ENCODE data around the gene TSPAN4. TPM values are rescaled to one million over a fixed set of nuclear protein-coding genes. Genes with fewer than 3 reads are reported as not detected.

The TSPAN4 gene
- total RNA-seq, 1 experiment from 2014 or later = 50.3 TPM

GRCh38 chr11:831961-832528, 10.6 kb upstream of the TSPAN4 start:
- peaks cover 6% of the 10 kb centered on the region; the same call in 1 of the 2 replicates for H4K20me1 ChIP-seq (ENCODE audit: insufficient read depth)
- no peaks in the 10 kb centered on the region for H3K9me3 ChIP-seq (ENCODE audit: control insufficient read depth in 1 of 2, insufficient read depth in 1 of 2, low read depth in 1 of 2, low read length in 2 of 2)
- no peak overlapping the region for H2AFZ ChIP-seq (ENCODE audit: low read depth, low read length, poor library complexity, severe bottlenecking)
- TF ChIP-seq TCF7L2 (IDR thresholded peaks at IDR 0.05; ENCODE audit: borderline replicate concordance, extremely low read depth, insufficient read depth, insufficient read length) (no peak), CBX3 (IDR thresholded peaks at IDR 0.05; ENCODE audit: low read depth) (no peak), ELF1 (IDR thresholded peaks at IDR 0.05; ENCODE audit: borderline replicate concordance, low read depth) (no peak), POLR2A (IDR thresholded peaks at IDR 0.05; ENCODE audit: borderline replicate concordance, extremely low read depth, insufficient read depth, insufficient read length) (no peak), POLR2AphosphoS5 (IDR thresholded peaks at IDR 0.05; ENCODE audit: low read depth, low read length) (no peak; the same call in 1 of the 2 replicates), ZNF274 (IDR thresholded peaks at IDR 0.05; ENCODE audit: low read depth, low read length) (no peak), FOSL1 (IDR thresholded peaks at IDR 0.05; ENCODE audit: low read depth) (no peak), SIN3A (IDR thresholded peaks at IDR 0.05; ENCODE audit: low read depth) (no peak), SRF (IDR thresholded peaks at IDR 0.05; ENCODE audit: low read depth) (no peak), MAX (IDR thresholded peaks at IDR 0.05) (no peak), JUND (IDR thresholded peaks at IDR 0.05) (no peak), CEBPB (IDR thresholded peaks at IDR 0.05; ENCODE audit: low read depth) (no peak), EGR1 (IDR thresholded peaks at IDR 0.05; ENCODE audit: low read depth) (no peak), REST (IDR thresholded peaks at IDR 0.05; ENCODE audit: low read depth) (no peak), CTCF (IDR thresholded peaks at IDR 0.05 in 2 of 3, conservative IDR thresholded peaks at IDR 0.05 in 1 of 3; ENCODE audit: borderline replicate concordance in 1 of 3, insufficient read depth in 1 of 3, low read depth in 2 of 3, low read length in 2 of 3) (no peak), EZH2 (IDR thresholded peaks at IDR 0.05) (no peak)
- ChIA-PET CTCF (no interaction called here), RAD21 (ENCODE audit: low non-redundant PET in 1 of 2, low total read pairs in 2 of 2, uncharacterized antibody in 2 of 2, unreplicated experiment in 2 of 2) (no interaction called here), POLR2A (interaction anchor here (1.0 to 1.4 kb wide), 4 partner anchors 10 to 13 kb away, joined by 3 to 12 read pairs (median 6); partner anchors contain the start of genes PNPLA2, POLR2L and TSPAN4)
- peaks cover 27 to 58% of the 10 kb centered on the region in 2 experiments for H3K4me1 ChIP-seq (ENCODE audit: control insufficient read depth in 1 of 2, insufficient read depth in 2 of 2, low read length in 2 of 2)
- H3K27me3 ChIP-seq (ENCODE audit: insufficient read depth, low read length) = no peaks in the 10 kb centered on the region
- ATAC-seq (no peak), DNase-seq (ENCODE audit: low read depth, low spot score) (no peak)
- intact Hi-C loops (cut with micrococcal nuclease) = no loop called here
- peak overlapping the region; percentile 95 for H3K9ac ChIP-seq (ENCODE audit: low read length)
- BruUV-seq (replicated peaks) = no TSS peak
- H3K4me3 ChIP-seq (replicated peaks in 1 of 2; ENCODE audit: low read depth in 1 of 2, low read length in 2 of 2) = peak overlapping the region; percentile 74 to 90
- H3K79me2 ChIP-seq (ENCODE audit: insufficient read depth, low read length) = peaks cover 45% of the 10 kb centered on the region
- peaks cover 0 to 10% of the 10 kb centered on the region in 2 experiments; a peak in 1 of 4 replicates for H3K36me3 ChIP-seq (ENCODE audit: control insufficient read depth in 1 of 2, insufficient read depth in 2 of 2, low read length in 2 of 2)
- no peaks in the 10 kb centered on the region for H3K9me2 ChIP-seq (ENCODE audit: insufficient read depth)
- H3K27ac ChIP-seq (ENCODE audit: low read depth, low read length) = peak overlapping the region; percentile 88
- peak overlapping the region; percentile 99 for H3K4me2 ChIP-seq (ENCODE audit: low read length)

Data from HCT116 (cell line).